NOMO-1 treated with DMSO at 0.1 percent for 48 hours (cell line): Measurements from ENCODE around the gene CERS1.
A peak's percentile ranks its signal among the peaks of the same experiment; 100 is the strongest.

Experiments
- DNase-seq: peaks from one replicate; lab custom pipeline; 2025; ENCODE audit not compliant: unreplicated experiment; lab: John Stamatoyannopoulos, UW

The CERS1 gene, protein sequence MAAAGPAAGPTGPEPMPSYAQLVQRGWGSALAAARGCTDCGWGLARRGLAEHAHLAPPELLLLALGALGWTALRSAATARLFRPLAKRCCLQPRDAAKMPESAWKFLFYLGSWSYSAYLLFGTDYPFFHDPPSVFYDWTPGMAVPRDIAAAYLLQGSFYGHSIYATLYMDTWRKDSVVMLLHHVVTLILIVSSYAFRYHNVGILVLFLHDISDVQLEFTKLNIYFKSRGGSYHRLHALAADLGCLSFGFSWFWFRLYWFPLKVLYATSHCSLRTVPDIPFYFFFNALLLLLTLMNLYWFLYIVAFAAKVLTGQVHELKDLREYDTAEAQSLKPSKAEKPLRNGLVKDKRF

DNA sequence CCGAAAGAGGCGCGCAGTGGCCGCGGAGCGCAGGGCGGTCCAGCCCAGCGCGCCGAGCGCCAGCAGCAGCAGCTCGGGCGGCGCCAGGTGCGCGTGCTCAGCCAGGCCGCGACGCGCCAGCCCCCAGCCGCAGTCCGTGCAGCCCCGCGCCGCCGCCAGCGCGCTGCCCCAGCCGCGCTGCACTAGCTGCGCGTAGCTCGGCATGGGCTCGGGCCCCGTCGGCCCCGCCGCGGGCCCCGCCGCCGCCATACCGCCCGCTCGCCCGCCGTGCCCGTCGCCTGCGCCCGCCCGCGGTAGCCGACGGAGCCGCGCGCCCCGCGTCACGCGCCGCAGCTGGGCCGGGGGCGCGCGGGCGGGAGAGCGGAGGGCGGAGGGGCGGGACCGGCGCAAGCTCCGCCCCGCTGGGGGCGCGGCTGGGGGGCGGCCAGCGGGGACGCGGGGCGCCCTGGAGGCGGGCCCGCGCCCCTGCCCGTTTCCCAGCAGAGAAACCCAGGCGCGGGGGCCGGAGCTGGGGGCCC lies at the start of gene CERS1:
Gene CERS1, minus strand, starts transcription at position 335 of the 518 bp plus-strand sequence. Its CDS starts 86 bp downstream, at position 249.
- DNase-seq: no peak

DNA sequence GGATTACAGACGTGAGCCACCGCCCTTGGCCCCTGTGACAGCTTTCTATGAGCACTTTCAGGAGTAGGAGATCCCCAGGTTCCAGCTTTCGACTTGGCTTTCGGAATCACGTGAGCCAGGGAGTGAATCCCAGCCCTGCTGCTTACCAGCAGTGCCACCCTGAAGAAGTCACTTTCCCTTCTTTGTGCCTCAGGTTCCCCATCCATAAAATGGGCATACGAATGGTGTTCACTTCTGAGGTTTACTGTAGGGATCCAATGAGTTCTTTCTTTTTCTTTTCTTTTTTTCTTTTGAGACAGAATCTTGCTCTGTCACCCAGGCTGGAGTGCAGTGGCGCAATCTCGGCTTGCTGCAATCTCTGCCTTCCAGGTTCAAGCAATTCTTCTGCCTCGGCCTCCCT lies 49.3 kb upstream of the CERS1 start:
- no peak for DNase-seq

DNA sequence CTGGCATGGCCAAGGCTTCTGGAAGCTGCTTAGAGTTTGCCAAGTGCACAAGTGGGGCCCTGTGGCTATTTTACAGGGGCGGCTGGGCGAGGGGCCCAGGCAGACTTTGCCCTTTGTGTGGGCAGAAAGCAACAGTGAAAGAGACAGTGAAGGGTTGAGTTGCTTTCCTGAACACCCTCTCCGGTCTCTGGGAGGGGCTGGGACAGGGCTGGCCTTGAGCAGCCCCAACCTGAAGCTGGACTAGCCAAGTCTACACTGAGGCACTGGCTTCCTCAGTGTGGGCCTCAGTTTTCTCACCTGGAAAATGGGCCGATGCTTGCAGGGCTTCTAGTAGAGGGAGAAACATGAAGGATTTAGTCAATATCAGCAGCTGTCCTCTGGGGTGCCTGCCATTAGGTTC lies 47.5 kb upstream of the CERS1 start:
- no peak for DNase-seq

DNA sequence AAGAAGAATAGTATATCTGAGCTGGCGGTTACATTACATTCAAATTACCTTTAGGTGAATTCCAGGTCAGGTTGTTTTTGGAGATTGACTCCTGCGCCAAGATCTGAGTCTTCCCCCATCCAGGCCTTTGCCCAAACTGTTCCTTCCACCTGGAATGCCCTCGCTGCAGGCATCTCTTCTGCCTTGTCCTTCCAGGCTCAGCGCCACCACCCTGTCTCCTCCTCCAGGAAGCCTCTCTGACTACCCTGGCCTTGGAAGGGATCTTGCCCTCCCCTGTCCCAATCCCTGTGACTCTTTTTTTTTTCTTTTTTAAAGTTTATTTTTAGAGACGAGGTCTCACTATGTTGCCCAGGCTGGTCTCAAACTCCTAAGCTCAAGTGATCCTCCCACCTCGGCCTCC lies 46.7 kb upstream of the CERS1 start:
- no peak for DNase-seq

DNA sequence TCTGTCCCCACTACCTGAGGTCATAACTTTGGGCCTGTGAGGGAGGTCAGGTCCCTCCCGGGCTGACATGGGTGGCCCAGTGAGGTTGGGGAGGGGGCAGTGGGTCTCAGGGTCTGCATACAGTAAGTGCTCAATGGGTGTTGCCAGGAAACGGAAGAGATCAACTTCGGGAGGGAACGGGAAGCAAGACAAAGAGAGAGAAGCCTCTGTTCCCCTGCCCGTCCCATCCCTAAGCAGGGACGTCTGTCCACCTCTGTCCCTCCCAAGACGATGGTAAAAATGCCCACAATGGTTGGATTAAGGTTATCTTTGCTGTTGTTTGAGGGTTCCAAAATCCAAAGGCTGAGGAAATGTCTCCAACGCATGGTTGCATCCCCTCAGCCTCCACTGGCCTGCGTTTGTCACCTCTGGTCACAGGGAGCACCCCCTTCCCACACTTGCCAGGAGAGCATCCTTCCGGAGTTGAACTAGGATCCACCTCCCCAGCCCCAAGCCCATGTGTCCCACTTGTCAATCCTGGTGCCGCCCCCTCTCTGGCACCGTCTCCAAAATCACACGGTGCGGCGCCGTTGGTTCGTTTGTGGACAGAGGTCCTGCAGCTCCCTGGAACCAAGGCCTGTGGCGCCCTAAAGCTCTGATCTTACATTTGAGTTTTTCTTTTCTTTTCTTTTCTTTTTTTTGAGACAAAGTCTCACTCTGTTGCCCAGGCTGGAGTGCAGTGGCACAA lies 45.8 kb upstream of the CERS1 start:
- DNase-seq: no peak

DNA sequence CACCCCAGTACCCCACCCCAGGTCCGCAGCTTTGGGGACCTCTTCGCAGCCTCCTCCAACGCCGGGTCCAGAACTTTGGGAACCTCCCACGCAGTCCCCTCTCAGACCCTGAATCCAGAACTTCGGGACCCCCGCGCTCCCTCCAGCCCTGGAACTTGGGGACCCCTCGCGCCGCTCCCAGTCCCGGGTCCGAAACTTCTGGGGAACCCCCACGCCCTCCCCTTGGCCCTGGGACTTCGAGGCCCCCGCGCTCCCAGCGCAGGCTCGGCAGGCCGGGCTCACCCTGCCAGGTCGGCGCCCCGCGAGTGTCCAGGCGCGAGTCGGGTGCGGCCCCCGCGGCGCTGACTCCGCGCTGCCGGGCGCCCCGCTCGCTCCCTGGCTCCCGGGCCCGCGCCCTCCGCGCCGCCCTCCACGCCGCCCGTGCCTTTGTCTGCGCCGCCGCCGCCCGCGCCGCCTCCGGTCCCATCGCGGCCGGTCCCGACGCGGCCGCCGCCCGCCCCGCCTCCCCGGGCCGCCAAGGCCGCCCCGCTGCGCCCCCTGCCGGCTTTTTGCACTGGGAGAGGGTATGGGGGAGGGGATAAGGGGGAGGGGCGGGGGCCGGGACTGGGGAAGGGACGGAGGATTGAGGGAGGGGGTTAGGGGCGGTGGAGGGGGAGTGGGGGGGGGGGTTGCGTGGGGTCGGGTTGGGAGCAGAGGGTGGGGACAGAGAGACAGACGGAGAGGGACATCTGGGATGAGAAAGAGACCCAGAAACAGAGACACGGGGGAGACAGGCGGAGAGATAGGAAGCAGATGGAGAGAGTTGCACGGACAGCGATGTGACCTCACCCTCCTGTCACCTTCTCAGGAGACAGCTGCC lies 45.0 kb upstream of the CERS1 start, which contains the start of gene HOMER3:
Gene HOMER3, minus strand, starts transcription at position 449 of the 859 bp plus-strand sequence. CDS start 2,235 bp downstream, outside the sequence.
- peak; percentile 73 for DNase-seq

DNA sequence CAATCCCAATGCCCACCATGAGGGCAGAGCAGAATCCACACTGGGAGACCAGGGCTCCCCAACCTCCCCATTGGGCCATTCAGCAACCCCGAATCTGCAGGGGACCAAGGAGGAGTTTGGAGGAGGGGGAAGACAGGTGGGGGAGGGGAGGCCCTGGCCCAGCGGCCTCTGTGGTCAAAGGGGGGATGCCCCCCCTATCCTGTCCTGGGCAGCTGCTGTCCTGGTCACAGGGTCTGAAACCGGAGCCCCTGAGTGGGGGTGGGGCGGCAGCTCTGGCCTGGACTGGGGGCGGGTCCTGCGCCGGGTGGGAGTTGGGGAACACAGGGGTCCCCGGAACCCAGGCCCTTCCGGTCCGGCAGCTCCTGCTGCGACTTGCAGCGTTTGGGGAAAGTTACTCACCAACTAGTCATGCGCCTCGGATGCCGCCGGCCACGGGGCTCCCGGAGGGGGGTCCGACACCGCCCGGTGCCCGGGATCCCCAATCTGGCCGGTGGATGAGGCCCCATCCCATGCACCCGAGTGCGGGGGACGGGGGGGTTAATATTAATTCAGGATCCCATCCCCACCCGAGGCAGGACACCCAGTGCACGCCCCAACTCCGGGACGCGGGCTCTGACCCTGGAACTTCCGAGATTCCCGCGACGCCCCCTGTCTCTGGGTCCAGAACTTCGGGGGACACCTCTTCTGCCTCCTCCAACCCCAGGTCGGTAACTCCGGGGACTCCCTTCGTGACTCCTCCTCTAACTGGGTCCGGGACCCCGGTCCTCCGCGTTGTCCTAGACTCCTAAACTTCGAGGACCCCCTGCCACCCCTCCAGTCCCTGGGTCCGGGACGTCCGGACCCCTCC lies 44.2 kb upstream of the CERS1 start:
- DNase-seq: peak; percentile 21

DNA sequence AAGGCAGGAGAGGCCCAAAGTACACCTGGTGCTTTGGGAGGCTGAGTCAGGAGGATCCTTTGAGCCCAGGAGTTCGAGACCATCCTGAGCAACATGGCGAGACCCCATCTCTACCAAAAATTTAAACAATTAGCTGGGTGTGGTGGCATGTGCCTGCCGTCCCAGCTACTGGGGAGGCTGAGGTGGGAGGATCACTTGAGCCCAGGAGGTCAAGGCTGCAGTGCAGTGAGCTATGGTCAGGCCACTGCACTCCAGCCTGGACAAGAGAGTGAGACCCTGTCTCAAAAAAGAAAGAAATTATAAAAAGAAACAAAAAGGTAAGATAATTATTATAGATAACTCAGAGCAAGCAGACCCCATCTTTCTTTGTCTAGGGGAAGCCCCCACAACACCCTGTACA lies 43.2 kb upstream of the CERS1 start:
- no peak for DNase-seq

DNA sequence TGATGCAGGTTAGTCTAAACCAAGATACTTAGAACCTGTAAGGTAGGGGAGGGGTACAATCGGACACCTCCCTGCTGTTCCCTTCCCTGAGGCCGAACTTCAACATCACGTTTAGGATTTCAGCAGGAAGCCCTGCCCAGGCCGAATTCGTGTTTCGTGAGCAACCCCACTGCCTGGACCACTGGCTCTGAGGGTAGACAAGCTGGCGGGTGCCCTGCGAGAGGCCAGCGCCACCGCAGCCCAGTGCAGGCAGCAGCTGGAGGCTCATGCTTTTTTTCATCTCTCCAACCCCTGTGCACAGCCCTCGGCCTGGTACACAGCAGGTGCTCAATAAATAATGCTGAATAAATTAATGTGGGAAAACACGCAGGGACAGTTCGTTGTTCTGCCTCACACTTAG lies 37.3 kb upstream of the CERS1 start:
- no peak for DNase-seq

DNA sequence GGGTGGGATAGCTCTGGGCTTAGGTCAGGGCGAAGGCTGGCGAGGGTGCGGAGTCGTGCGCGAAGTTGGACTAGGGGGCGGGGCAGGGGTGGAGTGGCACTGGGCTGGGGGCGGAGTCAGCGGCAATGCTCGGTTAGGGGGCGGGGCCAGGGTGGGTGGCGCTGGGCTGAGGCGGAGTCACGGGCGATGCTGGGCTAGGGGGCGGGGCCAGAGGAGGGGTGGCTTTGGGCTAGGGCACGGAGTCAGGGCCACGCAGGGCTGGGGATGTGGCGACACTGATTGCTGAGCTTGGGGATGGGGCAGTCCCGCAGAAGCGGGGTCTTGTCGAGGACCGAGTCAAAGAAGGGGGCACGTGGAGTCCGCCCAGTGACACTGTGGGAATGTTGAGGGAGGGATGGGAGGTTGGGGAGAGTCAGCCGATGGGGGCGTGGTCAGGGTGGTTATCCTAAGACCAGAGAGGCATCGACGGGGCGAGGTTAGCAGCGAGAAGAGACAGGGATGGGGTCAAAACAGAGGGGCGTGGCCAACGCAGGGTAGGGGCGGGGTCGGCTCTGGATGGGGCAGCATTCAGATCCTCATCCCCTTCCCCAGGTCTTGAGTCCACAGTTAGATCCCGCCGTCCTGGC lies 36.4 kb upstream of the CERS1 start:
- peak; percentile 50 for DNase-seq

DNA sequence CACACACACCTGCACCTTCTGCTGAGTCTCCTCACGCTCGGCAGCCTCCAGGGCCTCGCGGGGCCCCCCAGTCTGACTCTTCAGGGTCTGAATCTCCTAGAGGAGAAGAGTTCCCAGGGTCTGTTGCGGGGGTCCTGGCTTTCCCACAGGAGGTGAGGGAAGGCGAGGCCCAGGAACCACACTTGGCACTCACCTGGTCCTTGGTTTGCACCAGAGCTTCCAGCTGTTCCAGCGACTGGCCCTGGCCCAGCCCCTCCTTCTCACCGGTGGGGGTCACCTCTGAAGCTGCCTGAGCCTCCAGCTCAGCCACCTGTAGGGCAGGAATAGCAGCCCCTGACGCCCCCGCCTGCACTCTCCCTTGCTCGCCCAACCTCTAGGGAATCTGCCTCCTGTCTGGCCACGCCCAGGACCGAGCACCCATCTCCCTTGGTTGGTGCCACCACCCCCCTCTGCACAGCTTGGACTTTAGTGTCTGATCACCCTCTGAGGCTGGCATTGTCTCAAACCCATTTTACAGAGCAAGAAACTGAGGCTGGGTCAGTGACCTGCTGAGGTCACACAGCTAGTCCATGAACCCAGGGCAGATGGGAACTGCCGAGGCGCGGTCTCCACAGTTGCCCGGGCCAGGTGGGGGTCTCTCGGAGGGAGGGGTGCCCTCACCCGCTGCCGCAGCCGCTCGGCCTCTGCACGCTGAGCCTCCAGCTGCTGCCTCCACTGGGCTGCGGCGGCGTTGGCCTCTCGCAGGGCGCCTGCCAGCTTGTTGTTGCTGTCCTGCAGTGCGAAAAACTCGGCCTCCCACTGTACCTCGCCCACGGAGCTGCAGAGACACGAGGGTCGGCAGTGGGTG lies 35.6 kb upstream of the CERS1 start:
- DNase-seq: no peak

DNA sequence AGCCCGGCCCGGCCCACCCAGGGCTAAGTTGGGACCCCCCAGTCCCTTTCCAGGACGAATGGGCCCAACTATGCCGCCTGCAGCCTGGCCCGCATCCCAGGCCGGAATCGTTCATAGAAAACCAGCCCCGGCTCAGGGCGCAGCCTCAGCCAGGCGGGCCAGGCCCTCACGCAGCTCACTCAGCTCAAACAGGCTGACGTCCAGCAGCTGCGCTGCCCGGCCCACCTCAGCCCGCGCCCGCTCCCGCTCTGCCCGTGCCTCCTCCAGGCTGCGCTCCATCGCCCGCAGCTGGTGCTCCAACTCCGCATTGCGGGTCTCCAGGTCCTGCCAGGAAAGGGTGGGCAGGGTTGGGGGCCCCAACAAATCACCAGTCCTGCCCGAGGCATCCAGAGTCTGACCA lies 33.4 kb upstream of the CERS1 start:
- no peak for DNase-seq

DNA sequence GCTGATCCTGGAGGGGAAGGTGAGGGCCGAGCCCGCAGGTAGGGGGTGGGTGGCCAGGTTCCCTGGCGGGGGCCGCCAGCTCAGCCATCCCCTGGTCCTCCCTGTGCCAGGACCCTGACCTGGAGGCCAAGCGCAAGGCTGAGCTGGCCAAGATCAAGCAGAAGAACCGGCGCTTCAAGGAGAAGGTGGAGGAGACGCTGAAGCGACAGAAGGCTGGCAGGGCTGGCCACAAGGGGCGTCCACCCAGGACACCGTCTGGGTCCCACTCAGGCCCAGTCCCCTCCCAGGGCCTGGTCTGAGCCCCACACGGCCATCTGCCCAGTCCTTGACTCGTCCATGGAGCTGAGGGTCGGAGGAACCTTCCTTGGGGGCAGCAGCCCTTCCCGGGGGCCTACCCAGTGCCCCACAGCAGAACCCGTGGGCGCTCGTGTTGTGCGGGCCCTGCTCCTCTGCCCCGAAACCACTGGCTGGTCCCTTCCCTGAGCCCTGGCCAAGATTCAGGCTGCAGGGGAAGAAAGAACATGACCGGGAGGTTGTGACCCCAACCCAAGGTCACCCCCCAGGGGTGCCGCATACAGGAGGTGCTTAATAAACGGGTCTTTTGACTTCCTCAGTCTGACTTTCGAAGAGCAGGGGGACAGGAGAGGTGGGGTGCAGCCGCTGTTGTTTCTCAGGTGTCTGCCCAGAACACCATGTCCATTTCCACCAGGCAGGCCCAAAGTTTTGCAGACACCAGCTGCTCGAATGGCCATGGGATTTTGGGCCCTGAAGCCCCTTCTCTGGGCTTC lies 32.3 kb upstream of the CERS1 start:
- no peak for DNase-seq

DNA sequence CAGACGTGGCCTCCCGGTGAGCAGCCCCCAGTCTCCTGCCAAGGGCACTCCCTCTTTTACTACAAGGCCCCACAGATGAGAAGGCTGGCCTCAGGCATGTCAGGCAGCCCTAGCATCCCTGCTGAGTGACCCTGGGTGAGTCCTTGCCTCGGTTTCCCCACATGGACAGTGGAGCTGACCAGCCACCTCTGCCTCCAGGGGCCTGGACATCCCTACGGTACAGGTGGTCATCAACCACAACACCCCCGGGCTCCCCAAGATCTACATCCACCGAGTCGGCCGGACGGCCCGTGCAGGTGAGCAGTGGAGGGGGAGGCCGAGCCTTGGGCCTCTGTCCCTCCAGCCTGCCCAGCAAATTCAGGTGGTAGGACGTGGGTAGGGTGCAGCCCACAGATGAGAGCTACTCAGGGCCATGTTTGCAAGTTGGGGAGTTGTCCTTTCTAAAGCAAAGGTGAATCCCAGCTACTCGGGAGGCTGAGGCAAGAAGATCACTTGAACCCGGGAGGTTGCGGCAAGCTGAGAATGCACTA lies 28.8 kb upstream of the CERS1 start:
- no peak for DNase-seq

DNA sequence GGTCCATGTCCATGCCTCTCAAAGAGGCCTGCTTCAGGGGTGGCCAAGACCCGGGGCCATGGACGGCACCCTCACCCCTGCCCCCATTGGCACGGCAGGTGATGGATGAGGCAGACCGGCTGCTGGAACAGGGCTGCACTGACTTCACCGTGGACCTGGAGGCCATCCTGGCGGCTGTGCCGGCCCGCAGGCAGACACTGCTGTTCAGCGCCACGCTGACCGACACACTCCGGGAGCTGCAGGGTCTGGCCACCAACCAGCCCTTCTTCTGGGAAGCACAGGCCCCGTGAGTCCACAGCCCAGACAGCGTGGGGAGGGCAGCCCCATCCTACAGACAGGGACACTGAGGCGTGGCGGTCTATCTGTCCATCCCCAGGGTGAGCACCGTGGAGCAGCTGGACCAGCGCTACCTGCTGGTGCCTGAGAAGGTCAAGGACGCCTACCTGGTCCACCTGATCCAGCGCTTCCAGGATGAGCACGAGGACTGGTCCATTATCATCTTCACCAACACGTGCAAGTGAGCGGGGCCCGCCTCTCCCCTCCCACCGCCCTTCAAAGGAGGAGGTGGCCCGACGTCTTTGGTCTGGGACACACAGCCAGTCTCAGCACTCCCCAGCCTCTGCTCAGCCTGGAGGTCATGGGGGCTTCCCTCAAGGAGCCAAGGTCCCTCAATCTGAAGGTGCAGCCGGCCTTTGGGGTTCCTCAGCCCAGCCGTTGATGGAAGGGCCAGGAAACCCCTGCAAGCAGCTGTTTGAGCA lies 26.4 kb upstream of the CERS1 start:
- DNase-seq: no peak

DNA sequence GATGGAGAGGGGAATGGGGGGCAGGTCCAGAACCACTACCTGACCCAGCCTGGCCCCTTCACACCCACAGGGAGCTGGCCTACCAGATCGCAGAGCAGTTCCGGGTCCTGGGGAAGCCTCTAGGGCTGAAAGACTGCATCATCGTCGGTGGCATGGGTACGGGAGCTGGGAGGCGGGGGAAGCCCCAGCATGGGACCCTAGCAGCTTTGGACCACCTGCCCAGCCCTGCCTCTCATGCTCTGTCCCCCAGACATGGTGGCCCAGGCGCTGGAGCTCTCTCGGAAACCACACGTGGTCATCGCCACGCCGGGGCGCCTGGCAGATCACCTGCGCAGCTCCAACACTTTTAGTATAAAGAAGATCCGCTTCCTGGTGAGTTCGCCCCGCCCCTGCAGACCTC lies 25.6 kb upstream of the CERS1 start:
- DNase-seq: no peak

DNA sequence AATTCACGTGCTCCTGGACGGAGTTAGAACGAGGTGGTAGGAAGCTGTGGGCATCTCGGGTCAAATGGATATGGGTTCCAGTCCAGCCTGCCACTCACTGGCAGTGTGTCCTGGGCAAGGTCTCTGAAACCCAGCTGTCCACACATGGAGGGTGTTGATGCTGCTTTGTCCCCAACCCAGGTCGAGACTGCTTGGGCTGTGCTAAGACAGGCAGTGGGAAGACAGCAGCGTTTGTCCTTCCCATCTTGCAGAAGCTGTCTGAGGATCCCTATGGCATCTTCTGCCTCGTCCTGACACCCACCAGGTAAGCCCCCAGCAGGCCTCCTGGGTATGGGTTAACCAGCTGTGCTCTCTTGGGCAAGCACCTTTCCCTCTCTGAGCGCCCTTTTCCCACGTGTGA lies 24.4 kb upstream of the CERS1 start:
- DNase-seq: no peak
